Measurements from ENCODE around the gene BCL7C. TPM values are rescaled to one million over a fixed set of nuclear protein-coding genes. Genes with fewer than 3 reads are reported as not detected.

BCL7C gene
- total RNA-seq, 1 experiment from 2014 or later, result 45.8 TPM

GRCh38 chr16:30846649-30847402 lies 47.1 kb downstream of the BCL7C start:
- DNase-seq (ENCODE audit: low read depth, low spot score) (no peak), ATAC-seq (no peak)
- Histone ChIP-seq H3K4me1 (ENCODE audit: control insufficient read depth, insufficient read depth, low read length) (no peaks in the 10 kb centered on the region; the same call in 1 of the 2 replicates), H3K27ac (ENCODE audit: low read length) (no peak overlapping the region), H3K4me3 (ENCODE audit: low read depth in 2 of 2, low read length in 2 of 2) (no peak overlapping the region), H3K9me3 (ENCODE audit: control insufficient read depth, insufficient read depth, low read depth, low read length) (no peaks in the 10 kb centered on the region), H3K27me3 (ENCODE audit: control insufficient read depth, insufficient read depth, low read length) (no peaks in the 10 kb centered on the region), H3K36me3 (ENCODE audit: control insufficient read depth, insufficient read depth, low read length) (no peaks in the 10 kb centered on the region)
- in situ Hi-C loops (cut with HindIII; ENCODE audit: low pct_unique_long_range_greater_than_20kb, low sequenced_read_pairs), result no loop called here
- POLR2A ChIA-PET, result no interaction called here
- BruUV-seq (replicated peaks), result no TSS peak
- no peak for TF ChIP-seq CTCF (IDR thresholded peaks at IDR 0.05)
- no peak for TF ChIP-seq REST (IDR thresholded peaks at IDR 0.05; ENCODE audit: insufficient read depth in 1 of 2, low read depth in 2 of 2, low read length in 1 of 2)
- TF ChIP-seq TCF7L2 (IDR thresholded peaks at IDR 0.05; ENCODE audit: low read depth, low read length), result no peak
- no peak for TF ChIP-seq SIN3A (IDR thresholded peaks at IDR 0.05; ENCODE audit: borderline replicate concordance, insufficient read depth, low read depth, low read length)
- TF ChIP-seq POLR2AphosphoS5 (IDR thresholded peaks at IDR 0.05; ENCODE audit: low read depth, low read length), result no peak
- CTCF ChIA-PET, result interaction anchor here (0.5 to 0.7 kb wide), 2 partner anchors 151 to 181 kb away, joined by 3 read pairs; no protein-coding TSS in a partner anchor
- intact Hi-C loops (cut with micrococcal nuclease; ENCODE audit: unreplicated experiment), result loop anchor here (10.0 kb wide), 1 partner anchor 58 kb away; no protein-coding TSS in a partner anchor

- CTCF ChIA-PET, result interaction anchor here (0.6 to 2.5 kb wide), 9 partner anchors 11 to 276 kb away, joined by 3 to 19 read pairs (median 4); no protein-coding TSS in a partner anchor
- no peaks in the 10 kb centered on the region for H3K27me3 ChIP-seq (ENCODE audit: control insufficient read depth, insufficient read depth, low read length)
- POLR2A ChIA-PET, result interaction anchor here (0.6 kb wide), 1 partner anchor 9 kb away, joined by 5 read pairs; no protein-coding TSS in a partner anchor
- intact Hi-C loops (cut with micrococcal nuclease; ENCODE audit: unreplicated experiment) (loop anchor here (10.0 kb wide), 1 partner anchor 60 kb away; no protein-coding TSS in a partner anchor), in situ Hi-C loops (cut with HindIII; ENCODE audit: low pct_unique_long_range_greater_than_20kb, low sequenced_read_pairs) (no loop called here)
- 0 out of 2 replicates have a peak overlapping the region, but pooled peaks have one; percentile 36 for H3K27ac ChIP-seq (ENCODE audit: low read length)
- peak overlapping the region in 1 of 2 experiments; percentile 31; a peak in 2 of 4 replicates for H3K4me3 ChIP-seq (ENCODE audit: low read depth in 2 of 2, low read length in 2 of 2)
- no peaks in the 10 kb centered on the region for H3K36me3 ChIP-seq (ENCODE audit: control insufficient read depth, insufficient read depth, low read length)
- H3K9me3 ChIP-seq (ENCODE audit: control insufficient read depth, insufficient read depth, low read depth, low read length), result no peaks in the 10 kb centered on the region
- ATAC-seq, result peak; percentile 96
- DNase-seq (ENCODE audit: low read depth, low spot score), result peak; percentile 55
- no peaks in the 10 kb centered on the region; the same call in 1 of the 2 replicates for H3K4me1 ChIP-seq (ENCODE audit: control insufficient read depth, insufficient read depth, low read length)
- no TSS peak for BruUV-seq (replicated peaks)
- peak; percentile 94 for TF ChIP-seq CTCF (IDR thresholded peaks at IDR 0.05)
- TF ChIP-seq TCF7L2 (IDR thresholded peaks at IDR 0.05; ENCODE audit: low read depth, low read length), result no peak
- TF ChIP-seq POLR2AphosphoS5 (IDR thresholded peaks at IDR 0.05; ENCODE audit: low read depth, low read length), result no peak
Observed at GRCh38 chr16:30844671-30845449, 49.0 kb downstream of the BCL7C start.
